Dermis blood vessel endothelial cell (primary cell): ENCODE results near the gene TGFBI. TPM values are rescaled to one million over a fixed set of nuclear protein-coding genes. Genes with fewer than 3 reads are reported as not detected.
A peak's percentile ranks its signal among the peaks of the same experiment; 100 is the strongest.

ENCODE experiments used
- DNase-seq: peaks from one replicate; pipeline ENCODE4 v3.0.0; 2010
- total RNA-seq: library from RNA; depleted of rRNA; stranded (reverse); fragments of >200 nt; gene quantifications from 2 replicates; pipeline ENCODE4 v1.2.3, GENCODE V29; 2014

Gene TGFBI
- total RNA-seq, 1 donor from 2014 or later, result 9.5 TPM

DNA sequence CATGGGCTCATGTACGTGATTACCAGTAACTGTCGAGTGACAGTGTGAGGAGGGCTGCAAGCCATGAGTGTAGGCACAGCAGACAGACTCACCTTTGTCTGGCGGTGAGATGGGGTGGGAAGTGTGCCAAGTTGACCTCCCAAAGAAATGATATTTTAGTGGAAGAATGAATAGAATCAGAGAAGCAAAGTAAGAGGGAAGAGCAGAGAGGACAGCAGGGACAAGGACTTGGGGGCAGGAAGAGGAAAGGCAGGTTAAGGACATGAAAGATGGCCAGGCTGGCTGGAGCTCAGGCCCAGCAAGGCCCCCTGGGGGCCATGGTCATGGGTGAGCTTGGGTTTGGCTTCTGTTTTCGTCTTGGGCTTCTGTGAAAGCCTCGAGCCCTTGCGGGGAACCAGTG lies 20.2 kb downstream of the TGFBI start:
- no peak for DNase-seq

DNA sequence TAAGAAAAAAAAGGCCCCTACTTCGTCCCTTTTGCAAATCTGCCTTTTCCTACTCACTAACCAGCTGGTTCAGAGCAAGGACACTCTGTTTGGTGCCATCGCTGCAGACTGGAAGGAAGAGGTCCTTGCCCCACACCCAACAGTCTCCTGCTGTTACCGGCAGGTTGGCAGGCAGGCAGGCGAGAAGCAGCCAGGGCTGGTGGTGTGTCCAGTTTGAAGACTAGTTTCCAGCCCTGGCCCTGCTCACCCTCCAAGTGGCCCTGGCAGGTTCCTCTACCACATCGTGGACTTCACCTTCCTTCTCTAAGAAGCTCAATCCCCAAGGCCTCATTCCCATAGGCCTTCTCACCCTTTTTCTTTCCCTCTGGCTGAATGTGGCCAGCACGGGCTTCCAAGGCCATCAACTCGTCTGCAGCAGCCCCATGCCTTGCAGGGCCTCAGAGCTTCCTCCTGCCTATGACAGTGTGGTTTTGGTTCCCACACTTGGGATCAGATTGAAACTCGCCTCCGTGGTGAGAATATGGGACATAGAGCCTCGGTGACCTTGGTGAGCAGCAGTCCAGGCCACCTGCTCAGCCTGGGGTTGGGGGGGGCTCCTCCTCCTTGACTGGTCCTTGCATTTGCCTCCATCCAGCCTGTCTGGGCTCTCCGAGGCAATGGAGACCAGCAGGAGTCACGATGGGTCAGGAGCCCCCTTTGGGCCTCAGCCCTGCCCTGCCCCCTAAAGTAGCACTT lies 22.9 kb downstream of the TGFBI start:
- DNase-seq, result no peak

- no peak for DNase-seq
Observed at GRCh38 chr5:136052692-136053335, 24.0 kb downstream of the TGFBI start.

DNA sequence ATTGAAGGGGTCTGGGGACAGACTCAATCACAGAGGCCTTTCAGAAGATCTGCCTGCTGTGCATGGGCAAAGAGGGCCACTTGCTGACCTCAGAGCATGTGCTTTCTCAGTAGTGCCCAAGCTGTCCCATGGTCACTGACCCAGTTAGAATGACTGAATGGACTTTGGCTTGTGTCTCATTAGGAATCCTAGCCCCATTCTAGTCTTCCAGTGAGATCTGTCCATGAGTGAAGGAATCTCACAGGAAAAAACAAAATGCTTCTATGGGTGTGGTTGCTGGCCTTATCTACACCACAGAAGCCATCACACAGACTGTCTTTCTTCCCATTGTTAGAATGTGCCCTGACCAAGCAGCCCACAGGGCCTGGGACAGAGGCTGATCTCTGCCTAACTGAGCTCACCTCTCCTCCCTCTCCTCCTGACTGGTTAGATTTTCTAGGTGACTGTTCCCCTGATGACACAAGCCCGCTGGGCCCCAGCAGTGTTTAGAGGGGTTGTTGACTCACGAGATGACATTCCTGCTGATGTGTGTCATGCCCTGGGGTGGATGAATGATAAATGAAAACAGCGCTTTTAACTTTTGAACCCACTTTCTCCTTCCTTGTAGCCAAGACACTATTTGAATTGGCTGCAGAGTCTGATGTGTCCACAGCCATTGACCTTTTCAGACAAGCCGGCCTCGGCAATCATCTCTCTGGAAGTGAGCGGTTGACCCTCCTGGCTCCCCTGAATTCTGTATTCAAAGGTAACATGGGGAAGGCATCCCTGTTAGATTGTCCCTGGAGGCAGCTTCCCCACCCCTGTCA lies 24.8 kb downstream of the TGFBI start:
- peak; percentile 82 for DNase-seq

DNA sequence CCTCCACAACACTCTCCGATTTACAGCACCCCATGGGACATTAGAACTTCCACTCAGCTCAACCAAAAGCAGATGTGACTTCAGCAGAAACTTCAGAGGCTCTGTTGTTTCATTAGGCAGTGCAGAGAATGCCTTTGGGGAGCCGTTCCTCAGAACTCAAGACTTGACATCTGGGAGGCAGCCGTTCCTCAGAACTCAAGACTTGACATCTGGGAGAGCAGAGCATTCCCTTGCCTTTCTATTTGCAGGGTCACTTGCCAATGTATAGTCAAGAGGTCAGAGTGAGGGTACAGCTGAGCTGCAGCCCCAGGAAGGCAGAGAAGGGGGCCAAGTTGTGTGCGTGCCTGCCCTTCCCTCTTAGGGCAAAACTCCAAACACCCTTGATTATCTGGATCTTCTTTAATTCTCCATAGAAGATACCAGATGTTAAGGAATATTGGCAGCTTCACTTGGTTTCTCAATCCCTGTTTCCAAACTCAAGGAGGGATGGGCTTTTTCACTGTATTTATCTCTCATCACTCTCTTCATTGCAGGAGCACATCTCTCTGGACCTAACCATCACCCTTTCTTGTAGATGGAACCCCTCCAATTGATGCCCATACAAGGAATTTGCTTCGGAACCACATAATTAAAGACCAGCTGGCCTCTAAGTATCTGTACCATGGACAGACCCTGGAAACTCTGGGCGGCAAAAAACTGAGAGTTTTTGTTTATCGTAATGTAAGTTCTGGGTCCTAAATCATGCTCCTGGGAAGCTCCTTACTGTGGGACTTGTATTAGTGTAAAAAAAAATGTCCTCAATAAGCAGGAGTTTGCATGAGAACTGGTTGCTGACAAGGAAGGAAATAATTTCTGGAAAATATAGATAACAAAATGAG lies 25.6 kb downstream of the TGFBI start:
- no peak for DNase-seq

- DNase-seq, result no peak
Observed at GRCh38 chr5:136055612-136056309, 27.0 kb downstream of the TGFBI start.

- no peak for DNase-seq
Observed at GRCh38 chr5:136056336-136056735, 27.5 kb downstream of the TGFBI start.

DNA sequence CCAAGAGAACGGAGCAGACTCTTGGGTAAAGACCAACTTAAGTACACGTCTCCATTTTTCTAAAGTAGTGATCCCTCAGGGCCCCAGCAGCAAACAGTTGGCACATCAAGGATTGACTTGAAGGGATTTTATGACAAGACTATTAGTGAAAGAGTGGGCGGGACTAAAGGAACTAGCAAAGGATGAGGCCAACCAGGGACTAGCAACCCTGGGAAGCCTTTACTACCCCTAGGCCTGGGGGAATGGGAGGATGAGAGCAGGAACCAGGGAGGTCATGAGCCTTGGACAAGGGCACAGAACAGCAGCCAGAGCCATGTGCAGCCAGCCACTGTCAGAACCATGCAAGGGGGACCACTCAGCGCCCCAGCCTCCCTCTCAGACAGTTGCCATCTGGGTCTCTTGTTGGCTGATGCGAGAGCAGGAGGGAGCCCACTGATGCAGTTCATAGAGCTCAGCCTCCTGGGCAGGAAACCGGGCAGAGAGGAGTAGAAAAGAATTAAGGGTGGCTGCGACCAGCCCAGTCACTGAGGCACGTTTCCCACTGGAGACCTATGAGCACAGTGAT lies 28.1 kb downstream of the TGFBI start:
- DNase-seq, result no peak

DNA sequence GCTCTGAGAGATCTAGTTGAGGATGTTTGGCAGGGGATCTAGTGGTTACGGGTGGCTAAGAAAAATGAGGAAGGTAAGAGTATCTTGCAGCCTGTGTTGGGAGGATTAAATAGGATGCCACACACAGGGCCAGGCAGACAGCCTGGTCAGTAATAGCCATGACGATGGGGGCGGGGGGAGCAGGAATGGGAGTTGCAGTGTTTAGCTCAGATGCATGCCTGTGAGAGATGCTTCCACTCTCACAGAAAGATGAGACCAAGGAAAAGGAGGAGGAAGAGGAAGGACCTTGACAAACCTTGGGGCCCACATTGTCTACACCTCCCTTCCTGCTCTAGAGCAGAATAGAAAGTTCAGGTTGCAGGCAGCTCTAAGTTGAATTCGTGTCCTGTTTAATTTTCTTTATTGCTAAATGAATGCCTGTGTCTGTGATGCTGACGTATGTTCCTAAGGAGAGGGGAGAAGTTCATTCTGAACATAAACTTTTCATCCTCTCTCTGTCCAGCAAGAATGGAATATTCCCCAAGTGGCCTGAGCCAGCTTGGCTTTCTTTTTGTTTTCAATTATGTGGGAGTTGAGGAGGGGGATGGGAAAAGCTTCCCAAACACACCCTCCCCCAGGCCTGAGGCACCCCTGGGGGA lies 28.7 kb downstream of the TGFBI start:
- no peak for DNase-seq

DNA sequence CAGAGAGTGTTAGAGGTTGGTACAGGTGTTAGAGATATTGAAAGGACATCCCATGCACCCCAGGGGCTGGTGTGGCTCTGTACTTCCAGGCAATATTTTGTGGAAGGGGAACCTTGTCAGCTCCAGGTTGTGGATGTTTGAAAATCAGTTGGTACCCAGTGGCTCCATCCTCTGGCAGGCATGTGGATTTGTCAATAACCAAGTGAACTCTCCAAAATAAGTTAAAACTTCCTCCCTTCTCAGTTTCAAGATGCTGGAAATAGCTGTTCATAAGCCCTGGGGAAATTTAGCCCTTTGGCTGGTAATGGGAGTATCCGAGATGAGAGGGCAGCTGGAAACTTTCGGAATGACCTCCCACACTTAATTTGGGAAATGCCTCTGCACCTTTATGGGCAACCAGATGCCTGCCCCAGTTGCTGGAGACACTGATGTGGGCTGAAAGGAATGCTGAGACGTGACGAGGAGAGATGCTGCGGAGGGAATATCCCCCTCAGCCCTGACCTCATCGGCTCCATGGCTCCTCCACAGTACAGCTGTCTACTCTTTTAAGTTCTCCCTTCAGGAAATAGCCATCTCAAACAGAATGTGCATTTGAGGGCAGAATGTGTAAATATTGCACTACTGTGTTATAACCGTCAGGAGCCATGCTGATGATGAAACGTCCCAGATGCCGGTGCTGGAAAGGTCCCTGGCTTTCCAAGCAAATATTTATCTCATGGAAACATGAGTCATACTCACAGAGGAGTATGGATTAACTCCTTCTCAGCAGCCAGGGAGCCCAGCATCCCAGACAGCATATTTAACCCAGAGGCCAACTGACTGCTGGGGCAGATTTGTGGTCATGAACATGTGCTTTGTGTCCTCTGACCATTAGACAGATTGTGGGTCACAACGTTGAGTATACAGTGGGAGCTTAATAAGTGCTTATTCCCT lies 29.5 kb downstream of the TGFBI start:
- peak; percentile 75 for DNase-seq

GRCh38 chr5:136058972-136059354 lies 30.2 kb downstream of the TGFBI start:
- no peak for DNase-seq

DNA sequence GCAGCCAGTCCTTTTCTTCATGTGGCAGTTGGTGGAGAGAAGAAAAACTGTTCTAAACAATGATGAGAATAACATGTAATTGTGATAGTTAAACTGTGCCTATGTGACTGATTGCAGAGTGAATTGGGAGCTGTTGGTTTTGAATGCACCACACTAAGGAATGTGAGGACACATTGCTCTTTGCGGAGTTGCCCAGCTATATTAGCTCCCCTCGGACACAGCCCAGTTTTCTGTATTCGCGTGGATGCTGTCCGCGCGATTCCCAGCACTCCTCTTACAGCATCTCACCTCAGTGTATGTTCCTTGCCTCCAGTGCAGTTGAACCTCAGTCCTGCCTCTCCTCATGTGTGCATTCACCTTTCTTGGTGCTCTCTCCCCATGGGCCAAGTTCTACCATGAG lies 32.2 kb downstream of the TGFBI start:
- no peak for DNase-seq

GRCh38 chr5:136061630-136062365 lies 33.0 kb downstream of the TGFBI start:
- no peak for DNase-seq

DNA sequence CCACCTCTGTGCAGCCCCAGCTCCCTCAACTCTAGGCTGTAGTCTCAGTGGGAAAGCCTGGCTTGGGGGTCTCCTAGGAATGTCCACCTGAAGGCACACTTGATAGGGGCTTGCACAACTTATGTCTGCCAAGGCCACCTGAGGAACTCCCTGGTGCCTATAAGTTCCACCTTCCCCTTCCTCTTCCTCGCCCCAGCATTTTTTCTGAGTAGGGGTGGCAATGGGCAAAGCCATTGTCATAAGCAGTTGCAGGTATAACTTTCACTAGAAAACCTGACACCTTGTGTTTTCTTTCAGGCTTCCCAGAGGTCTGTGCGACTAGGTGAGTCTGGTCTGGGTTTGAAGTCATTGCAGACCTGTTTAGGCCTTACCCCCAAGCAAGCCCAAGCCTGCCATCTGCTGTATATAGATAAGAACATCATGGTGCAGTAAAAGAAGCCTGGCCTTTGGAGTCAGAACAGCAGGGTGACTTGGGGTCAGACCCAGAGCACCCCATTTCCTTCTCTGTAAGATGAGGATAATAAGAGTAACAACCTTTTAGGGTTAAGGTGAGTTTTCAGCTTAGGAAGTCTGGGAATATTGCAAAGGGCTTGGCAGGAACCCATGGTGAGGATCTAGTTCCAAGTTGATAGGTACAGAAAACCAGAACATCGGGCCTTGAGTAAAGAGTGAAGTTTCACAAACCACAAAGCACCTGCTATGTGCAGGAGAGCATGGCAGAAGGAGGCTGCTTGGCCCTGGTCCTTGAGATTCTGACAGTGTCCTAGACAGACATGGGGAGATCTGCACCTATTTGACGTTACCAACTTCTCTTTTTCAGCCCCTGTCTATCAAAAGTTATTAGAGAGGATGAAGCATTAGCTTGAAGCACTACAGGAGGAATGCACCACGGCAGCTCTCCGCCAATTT lies 33.8 kb downstream of the TGFBI start:
- DNase-seq, result peak; percentile 76

DNA sequence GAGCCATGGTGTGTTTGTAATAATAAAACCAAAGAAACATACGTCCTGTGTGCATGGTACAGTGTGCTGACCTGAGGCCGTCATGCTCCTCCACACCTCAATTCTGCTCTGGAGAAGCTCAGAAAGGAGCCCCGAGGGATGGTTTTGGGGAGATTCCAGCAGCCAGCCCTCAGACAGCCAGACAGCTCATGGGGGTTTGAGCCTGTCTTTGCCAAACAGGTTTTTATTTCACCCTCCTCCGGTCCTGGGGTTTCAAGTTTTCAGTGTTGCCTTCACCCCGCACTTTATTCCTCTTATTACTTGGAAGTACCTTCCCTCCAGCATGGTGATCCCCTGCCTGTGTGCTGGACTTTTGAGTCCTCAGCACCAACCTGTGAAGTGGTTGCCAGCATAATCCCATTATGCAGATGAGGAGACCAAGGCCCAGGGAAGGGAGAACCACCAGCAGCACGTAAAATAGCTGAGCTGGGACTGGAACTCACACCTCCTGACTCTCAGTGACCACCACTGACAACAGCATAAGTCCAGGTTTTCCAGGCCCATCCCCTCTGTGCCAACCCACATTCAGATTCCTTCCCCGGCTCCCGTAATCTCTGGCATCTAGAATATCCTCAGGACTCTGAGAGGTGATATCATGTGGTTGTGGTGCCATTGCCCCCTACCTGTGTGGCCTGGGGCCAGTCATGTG lies 35.1 kb downstream of the TGFBI start:
- no peak for DNase-seq

- peak; percentile 32 for DNase-seq
Observed at GRCh38 chr5:136064510-136064909, 35.7 kb downstream of the TGFBI start.

DNA sequence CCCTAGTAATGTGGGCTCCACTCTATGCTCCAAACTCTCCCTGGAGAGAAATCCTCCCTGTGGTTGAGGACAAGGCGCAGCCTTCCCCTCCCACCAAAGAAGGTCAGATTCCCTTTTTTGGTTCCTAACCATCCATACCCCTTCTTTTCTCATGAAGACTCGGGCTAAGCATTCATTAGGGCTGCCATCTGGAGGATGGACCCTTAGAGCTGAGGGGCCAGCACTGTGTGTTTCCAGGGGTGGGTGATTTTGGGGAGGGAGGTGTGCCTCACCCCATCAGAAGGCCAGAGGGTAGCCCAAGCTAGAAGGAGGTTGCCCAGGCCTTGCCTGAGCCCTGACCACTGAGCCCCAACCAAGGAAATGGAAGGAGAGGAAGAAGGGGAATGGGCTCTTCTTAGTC lies 36.8 kb downstream of the TGFBI start:
- DNase-seq, result no peak
